Measurements from ENCODE around the gene CDH2.

DNA sequence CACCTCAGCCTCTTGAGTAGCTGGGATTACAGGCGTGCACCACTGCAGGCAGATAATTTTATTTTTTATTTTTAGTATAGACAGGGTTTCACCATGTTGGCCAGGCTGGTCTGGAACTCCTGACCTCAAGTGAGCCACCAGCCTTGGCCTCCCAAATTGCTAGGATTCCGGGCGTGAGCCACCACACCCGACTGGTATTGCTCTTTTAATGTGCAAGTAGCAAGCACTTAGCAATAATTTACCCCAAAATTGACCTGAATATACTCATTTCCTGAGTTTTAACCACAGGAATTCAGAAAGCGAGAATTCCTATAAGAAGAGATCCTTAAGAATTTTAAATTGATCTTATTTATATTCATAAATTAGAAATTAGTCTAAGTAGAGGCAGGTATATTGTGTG, 169.1 kb downstream of the CDH2 start:
- TF ChIP-seq POLR2A (IDR thresholded peaks at IDR 0.05), result no peak
- TF ChIP-seq, protein P1, sequence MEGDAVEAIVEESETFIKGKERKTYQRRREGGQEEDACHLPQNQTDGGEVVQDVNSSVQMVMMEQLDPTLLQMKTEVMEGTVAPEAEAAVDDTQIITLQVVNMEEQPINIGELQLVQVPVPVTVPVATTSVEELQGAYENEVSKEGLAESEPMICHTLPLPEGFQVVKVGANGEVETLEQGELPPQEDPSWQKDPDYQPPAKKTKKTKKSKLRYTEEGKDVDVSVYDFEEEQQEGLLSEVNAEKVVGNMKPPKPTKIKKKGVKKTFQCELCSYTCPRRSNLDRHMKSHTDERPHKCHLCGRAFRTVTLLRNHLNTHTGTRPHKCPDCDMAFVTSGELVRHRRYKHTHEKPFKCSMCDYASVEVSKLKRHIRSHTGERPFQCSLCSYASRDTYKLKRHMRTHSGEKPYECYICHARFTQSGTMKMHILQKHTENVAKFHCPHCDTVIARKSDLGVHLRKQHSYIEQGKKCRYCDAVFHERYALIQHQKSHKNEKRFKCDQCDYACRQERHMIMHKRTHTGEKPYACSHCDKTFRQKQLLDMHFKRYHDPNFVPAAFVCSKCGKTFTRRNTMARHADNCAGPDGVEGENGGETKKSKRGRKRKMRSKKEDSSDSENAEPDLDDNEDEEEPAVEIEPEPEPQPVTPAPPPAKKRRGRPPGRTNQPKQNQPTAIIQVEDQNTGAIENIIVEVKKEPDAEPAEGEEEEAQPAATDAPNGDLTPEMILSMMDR (IDR thresholded peaks at IDR 0.05), result no peak
- TF ChIP-seq EP300 (IDR thresholded peaks at IDR 0.05), result no peak
